ENCODE measurements around the gene LNX2.

Gene LNX2

GRCh38 chr13:27619728-27620376 lies 477 bp downstream of the LNX2 start:
- DNase-seq: peak; percentile 46
- Histone ChIP-seq H3K27ac (ENCODE audit: low read length, poor library complexity, severe bottlenecking) (peak overlapping the region; percentile 49), H2BK15ac (ENCODE audit: low read depth, poor library complexity, severe bottlenecking) (peak overlapping the region; percentile 86), H3K79me1 (replicated peaks; ENCODE audit: low read length, poor library complexity, severe bottlenecking) (peaks cover 24% of the 10 kb centered on the region), H3K14ac (ENCODE audit: low read length in 2 of 2) (peak overlapping the region in 1 of 2 experiments; percentile 77), H2BK120ac (ENCODE audit: low read depth, low read length) (peak overlapping the region; percentile 85), H2BK12ac (ENCODE audit: low read length in 2 of 2) (no peak overlapping the region), H3K27me3 (ENCODE audit: control insufficient read depth in 1 of 2, insufficient read depth in 1 of 2, low read length in 2 of 2) (no peaks in the 10 kb centered on the region), H2AK5ac (ENCODE audit: low read length, severe bottlenecking) (no peak overlapping the region), H2AFZ (ENCODE audit: low read depth, low read length) (peak overlapping the region; percentile 8), H3K9me3 (ENCODE audit: control insufficient read depth, low read length) (no peaks in the 10 kb centered on the region), H3K18ac (ENCODE audit: low read depth in 1 of 2, low read length in 2 of 2) (peak overlapping the region; percentile 43 to 92), H3K4ac (ENCODE audit: low read depth in 1 of 2, low read length in 2 of 2) (peak overlapping the region in 1 of 2 experiments; percentile 78), H4K8ac (ENCODE audit: low read length) (no peak overlapping the region), H3K4me1 (ENCODE audit: control insufficient read depth, insufficient read depth, low read depth, low read length) (peaks cover 4% of the 10 kb centered on the region), H3K4me2 (ENCODE audit: low read length, poor library complexity, severe bottlenecking) (peak overlapping the region; percentile 72), H3K23ac (ENCODE audit: low read length in 2 of 2) (no peak overlapping the region), H3K9ac (ENCODE audit: low read length) (peak overlapping the region; percentile 85), H3K36me3 (ENCODE audit: control insufficient read depth in 1 of 2, insufficient read depth in 2 of 2, low read depth in 1 of 2, low read length in 2 of 2) (peaks cover 6 to 17% of the 10 kb centered on the region in 2 experiments), H4K91ac (ENCODE audit: low read length) (peak overlapping the region; percentile 28), H2BK5ac (ENCODE audit: low read depth, low read length, poor library complexity, severe bottlenecking) (peak overlapping the region; percentile 68), H3K4me3 (ENCODE audit: insufficient read depth in 1 of 2, low read depth in 1 of 2, low read length in 2 of 2) (peak overlapping the region; percentile 89 to 98)
- WGBS: 0% methylated on average over 15 of the region's 47 CpGs

DNA sequence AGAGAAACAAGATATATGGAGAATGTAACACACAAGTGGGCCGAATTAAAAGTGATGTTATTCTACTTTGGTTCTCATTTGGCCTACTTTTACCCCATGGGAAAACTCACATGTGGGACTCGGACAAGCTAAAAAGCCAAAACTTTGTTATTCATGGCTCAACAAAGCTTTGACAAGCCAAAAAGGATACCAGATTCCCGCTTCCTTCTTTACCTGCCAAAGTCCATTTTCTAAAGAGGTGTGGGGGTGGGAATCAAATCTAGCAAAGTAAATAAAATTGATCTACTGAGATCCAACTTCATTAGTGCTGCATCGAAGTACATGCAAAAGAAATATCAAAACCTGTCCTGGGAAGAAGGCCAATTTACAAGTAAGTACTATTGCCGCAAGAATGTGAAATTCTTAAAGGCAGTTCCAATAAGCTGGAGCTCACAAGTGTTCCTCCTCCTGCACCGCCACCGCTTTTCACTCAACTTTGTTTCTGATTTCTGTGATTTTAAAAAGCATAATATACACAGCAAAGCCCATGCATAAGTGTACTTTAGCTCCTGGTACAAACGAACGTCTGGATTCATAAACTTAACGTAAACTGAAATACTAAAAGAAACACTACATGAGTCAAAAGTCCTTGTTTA lies 1.1 kb downstream of the LNX2 start:
- no peak overlapping the region for H2AFZ ChIP-seq (ENCODE audit: low read depth, low read length)
- peaks cover 4% of the 10 kb centered on the region for H3K4me1 ChIP-seq (ENCODE audit: control insufficient read depth, insufficient read depth, low read depth, low read length)
- no peak overlapping the region for H2AK5ac ChIP-seq (ENCODE audit: low read length, severe bottlenecking)
- H2BK12ac ChIP-seq (ENCODE audit: low read length in 2 of 2): no peak overlapping the region
- no peak overlapping the region for H4K8ac ChIP-seq (ENCODE audit: low read length)
- peaks cover 23% of the 10 kb centered on the region for H3K79me1 ChIP-seq (replicated peaks; ENCODE audit: low read length, poor library complexity, severe bottlenecking)
- no peak overlapping the region for H2BK15ac ChIP-seq (ENCODE audit: low read depth, poor library complexity, severe bottlenecking)
- H3K27ac ChIP-seq (ENCODE audit: low read length, poor library complexity, severe bottlenecking): no peak overlapping the region
- H3K14ac ChIP-seq (ENCODE audit: low read length in 2 of 2): no peak overlapping the region
- WGBS: 31% methylated on average over 6 of the region's 10 CpGs
- H3K4me3 ChIP-seq (ENCODE audit: insufficient read depth in 1 of 2, low read depth in 1 of 2, low read length in 2 of 2): peak overlapping the region in 1 of 2 experiments; percentile 98
- H3K9ac ChIP-seq (ENCODE audit: low read length): peak overlapping the region; percentile 85
- no peak overlapping the region for H3K23ac ChIP-seq (ENCODE audit: low read length in 2 of 2)
- no peak overlapping the region for H2BK120ac ChIP-seq (ENCODE audit: low read depth, low read length)
- no peak overlapping the region for H3K18ac ChIP-seq (ENCODE audit: low read depth in 1 of 2, low read length in 2 of 2)
- peak; percentile 28 for DNase-seq
- H3K4me2 ChIP-seq (ENCODE audit: low read length, poor library complexity, severe bottlenecking): peak overlapping the region; percentile 72
- H4K91ac ChIP-seq (ENCODE audit: low read length): no peak overlapping the region
- H3K9me3 ChIP-seq (ENCODE audit: control insufficient read depth, low read length): no peaks in the 10 kb centered on the region
- H3K4ac ChIP-seq (ENCODE audit: low read depth in 1 of 2, low read length in 2 of 2): no peak overlapping the region
- H2BK5ac ChIP-seq (ENCODE audit: low read depth, low read length, poor library complexity, severe bottlenecking): no peak overlapping the region
- peaks cover 6 to 15% of the 10 kb centered on the region in 2 experiments for H3K36me3 ChIP-seq (ENCODE audit: control insufficient read depth in 1 of 2, insufficient read depth in 2 of 2, low read depth in 1 of 2, low read length in 2 of 2)
- no peaks in the 10 kb centered on the region for H3K27me3 ChIP-seq (ENCODE audit: control insufficient read depth in 1 of 2, insufficient read depth in 1 of 2, low read length in 2 of 2)

- peaks cover 3% of the 10 kb centered on the region for H3K4me1 ChIP-seq (ENCODE audit: control insufficient read depth, insufficient read depth, low read depth, low read length)
- H2BK120ac ChIP-seq (ENCODE audit: low read depth, low read length): no peak overlapping the region
- H3K14ac ChIP-seq (ENCODE audit: low read length in 2 of 2): no peak overlapping the region
- peak overlapping the region in 1 of 2 experiments; percentile 85 for H3K23ac ChIP-seq (ENCODE audit: low read length in 2 of 2)
- H2AFZ ChIP-seq (ENCODE audit: low read depth, low read length): no peak overlapping the region
- no peaks in the 10 kb centered on the region for H3K9me3 ChIP-seq (ENCODE audit: control insufficient read depth, low read length)
- H3K36me3 ChIP-seq (ENCODE audit: control insufficient read depth in 1 of 2, insufficient read depth in 2 of 2, low read depth in 1 of 2, low read length in 2 of 2): peaks cover 2 to 6% of the 10 kb centered on the region in 2 experiments
- no peaks in the 10 kb centered on the region for H3K27me3 ChIP-seq (ENCODE audit: control insufficient read depth in 1 of 2, insufficient read depth in 1 of 2, low read length in 2 of 2)
- peaks cover 25% of the 10 kb centered on the region for H3K79me1 ChIP-seq (replicated peaks; ENCODE audit: low read length, poor library complexity, severe bottlenecking)
- no peak overlapping the region for H3K4ac ChIP-seq (ENCODE audit: low read depth in 1 of 2, low read length in 2 of 2)
- H3K4me3 ChIP-seq (ENCODE audit: insufficient read depth in 1 of 2, low read depth in 1 of 2, low read length in 2 of 2): no peak overlapping the region
- no peak overlapping the region for H3K9ac ChIP-seq (ENCODE audit: low read length)
- H2AK5ac ChIP-seq (ENCODE audit: low read length, severe bottlenecking): no peak overlapping the region
- no peak overlapping the region for H3K4me2 ChIP-seq (ENCODE audit: low read length, poor library complexity, severe bottlenecking)
- no peak overlapping the region for H3K27ac ChIP-seq (ENCODE audit: low read length, poor library complexity, severe bottlenecking)
- no peak overlapping the region for H2BK12ac ChIP-seq (ENCODE audit: low read length in 2 of 2)
- no peak for DNase-seq
- no peak overlapping the region for H4K8ac ChIP-seq (ENCODE audit: low read length)
- WGBS: 96% methylated on average over 2 of the region's 3 CpGs
- H4K91ac ChIP-seq (ENCODE audit: low read length): no peak overlapping the region
- no peak overlapping the region for H2BK15ac ChIP-seq (ENCODE audit: low read depth, poor library complexity, severe bottlenecking)
- H3K18ac ChIP-seq (ENCODE audit: low read depth in 1 of 2, low read length in 2 of 2): no peak overlapping the region
- no peak overlapping the region for H2BK5ac ChIP-seq (ENCODE audit: low read depth, low read length, poor library complexity, severe bottlenecking)
Observed at GRCh38 chr13:27617881-27618321, 2.4 kb downstream of the LNX2 start.

- H4K91ac ChIP-seq (ENCODE audit: low read length): no peak overlapping the region
- H3K4me2 ChIP-seq (ENCODE audit: low read length, poor library complexity, severe bottlenecking): no peak overlapping the region
- peaks cover 0 to 6% of the 10 kb centered on the region in 2 experiments for H3K36me3 ChIP-seq (ENCODE audit: control insufficient read depth in 1 of 2, insufficient read depth in 2 of 2, low read depth in 1 of 2, low read length in 2 of 2)
- H4K8ac ChIP-seq (ENCODE audit: low read length): no peak overlapping the region
- H2AFZ ChIP-seq (ENCODE audit: low read depth, low read length): no peak overlapping the region
- no peak overlapping the region for H3K18ac ChIP-seq (ENCODE audit: low read depth in 1 of 2, low read length in 2 of 2)
- H2BK5ac ChIP-seq (ENCODE audit: low read depth, low read length, poor library complexity, severe bottlenecking): no peak overlapping the region
- no peak overlapping the region for H3K9ac ChIP-seq (ENCODE audit: low read length)
- no peak overlapping the region for H3K27ac ChIP-seq (ENCODE audit: low read length, poor library complexity, severe bottlenecking)
- no peak overlapping the region for H3K4me3 ChIP-seq (ENCODE audit: insufficient read depth in 1 of 2, low read depth in 1 of 2, low read length in 2 of 2)
- H3K9me3 ChIP-seq (ENCODE audit: control insufficient read depth, low read length): no peaks in the 10 kb centered on the region
- no peaks in the 10 kb centered on the region for H3K4me1 ChIP-seq (ENCODE audit: control insufficient read depth, insufficient read depth, low read depth, low read length)
- no peak overlapping the region for H2BK120ac ChIP-seq (ENCODE audit: low read depth, low read length)
- H3K4ac ChIP-seq (ENCODE audit: low read depth in 1 of 2, low read length in 2 of 2): no peak overlapping the region
- H3K14ac ChIP-seq (ENCODE audit: low read length in 2 of 2): no peak overlapping the region
- 100% methylated on average over 7 of the region's 7 CpGs for WGBS
- no peak overlapping the region for H2BK12ac ChIP-seq (ENCODE audit: low read length in 2 of 2)
- no peak overlapping the region for H2BK15ac ChIP-seq (ENCODE audit: low read depth, poor library complexity, severe bottlenecking)
- H2AK5ac ChIP-seq (ENCODE audit: low read length, severe bottlenecking): no peak overlapping the region
- no peak for DNase-seq
- no peak overlapping the region for H3K23ac ChIP-seq (ENCODE audit: low read length in 2 of 2)
- peaks cover 31% of the 10 kb centered on the region for H3K79me1 ChIP-seq (replicated peaks; ENCODE audit: low read length, poor library complexity, severe bottlenecking)
- H3K27me3 ChIP-seq (ENCODE audit: control insufficient read depth in 1 of 2, insufficient read depth in 1 of 2, low read length in 2 of 2): no peaks in the 10 kb centered on the region
Observed at GRCh38 chr13:27613628-27614027, 6.7 kb downstream of the LNX2 start.

Measured in mesenchymal stem cell (in vitro differentiated cells and primary cell).